A204.1 (cell line): Measurements from ENCODE around the gene TSPEAR.
"Not testable (repeated sequence)": the region's sequence is repeated elsewhere in the genome, so short reads cannot be mapped to it uniquely, and the experiment has no call there.

ENCODE experiments used
- FAIRE-seq: peaks from 2 replicates; lab custom pipeline; 2012; peaks lifted over from hg19 to GRCh38; lab: Jason Lieb, UNC

The TSPEAR gene

DNA sequence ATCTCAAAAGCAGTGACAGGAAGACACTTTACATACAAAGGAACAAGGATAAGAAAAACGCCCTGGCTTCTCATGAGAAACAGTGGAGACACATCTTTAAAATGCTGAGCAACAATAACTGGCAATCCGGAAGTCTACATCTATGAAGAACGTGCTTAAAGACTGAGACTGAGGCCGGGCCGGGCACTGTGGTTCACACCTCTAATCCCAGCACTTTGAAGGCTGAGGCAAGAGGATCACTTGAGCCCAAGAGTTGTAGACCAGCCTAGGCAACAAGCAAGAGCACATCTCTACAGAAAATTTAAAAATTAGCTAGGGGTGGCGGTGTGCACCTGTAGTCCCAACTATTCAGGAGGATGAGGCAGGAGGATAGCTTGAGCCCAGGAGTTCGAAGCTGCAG, 27.3 kb downstream of the TSPEAR start:
- FAIRE-seq = no peak

DNA sequence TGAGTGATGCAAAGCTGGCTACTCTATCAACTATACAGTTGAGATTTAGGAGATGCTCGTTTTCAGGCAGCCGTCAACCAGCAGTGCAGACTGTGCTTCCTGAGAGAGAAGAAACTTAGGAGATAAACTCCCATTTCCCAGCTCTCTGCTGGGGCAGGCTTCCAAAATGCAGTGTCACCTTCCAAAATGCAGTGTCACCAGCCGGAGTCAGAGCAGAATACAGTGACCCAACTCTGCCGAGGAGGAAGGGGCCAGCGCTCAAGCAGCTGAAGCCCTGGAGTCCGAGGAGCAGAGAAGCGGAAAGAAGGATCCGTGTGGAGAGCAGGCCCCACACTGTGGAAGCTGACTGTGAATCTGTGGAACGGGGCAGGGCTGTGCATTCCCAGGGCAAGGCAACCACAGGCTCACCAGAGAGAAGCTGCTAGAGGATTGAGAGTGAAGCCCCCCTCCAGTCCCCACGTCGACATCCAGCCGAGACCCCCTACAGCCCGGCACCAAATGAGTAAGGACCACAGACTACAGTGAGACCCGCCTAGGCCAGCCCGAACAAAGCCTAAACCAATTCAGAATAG, 28.7 kb downstream of the TSPEAR start:
- FAIRE-seq = no peak

DNA sequence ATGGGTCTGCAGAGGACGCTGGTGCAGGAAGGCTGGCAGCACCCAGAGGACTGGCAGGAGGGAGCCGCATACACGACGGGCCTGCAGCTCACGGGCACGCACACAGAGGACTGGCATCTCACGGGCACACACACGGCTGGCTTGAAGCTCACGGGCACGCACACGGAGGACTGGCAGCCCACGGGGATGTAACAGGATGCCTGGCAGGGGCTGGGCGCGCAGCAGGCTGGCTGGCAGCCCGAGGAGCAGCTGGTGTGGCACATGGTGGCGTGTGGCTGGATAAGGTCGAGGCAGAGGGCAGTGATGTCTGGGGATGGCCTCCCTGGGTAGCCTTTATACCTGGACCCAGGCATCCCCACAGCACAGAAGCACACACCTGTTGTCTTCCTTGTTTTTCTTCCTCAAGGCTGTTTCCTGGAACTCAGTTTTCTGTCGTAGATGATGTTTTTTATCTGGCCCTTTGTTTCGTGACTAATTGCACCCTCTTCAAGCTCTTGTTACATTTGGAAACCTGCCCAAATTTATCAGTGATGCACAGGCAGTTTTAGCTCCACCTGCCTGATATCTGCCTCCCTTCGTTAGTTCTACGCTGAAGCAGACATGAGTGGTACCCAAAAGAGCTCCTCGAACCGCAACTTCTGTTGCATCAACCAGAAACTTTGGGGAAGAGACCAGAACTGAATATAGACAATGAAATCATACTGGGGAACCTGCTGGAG, 29.4 kb downstream of the TSPEAR start, which contains the start of gene KRTAP12-1:
KRTAP12-1 (minus strand) TSS at position 303 of the 719 bp plus-strand sequence; CDS start at position 263, 40 bp downstream.
- FAIRE-seq = no peak

DNA sequence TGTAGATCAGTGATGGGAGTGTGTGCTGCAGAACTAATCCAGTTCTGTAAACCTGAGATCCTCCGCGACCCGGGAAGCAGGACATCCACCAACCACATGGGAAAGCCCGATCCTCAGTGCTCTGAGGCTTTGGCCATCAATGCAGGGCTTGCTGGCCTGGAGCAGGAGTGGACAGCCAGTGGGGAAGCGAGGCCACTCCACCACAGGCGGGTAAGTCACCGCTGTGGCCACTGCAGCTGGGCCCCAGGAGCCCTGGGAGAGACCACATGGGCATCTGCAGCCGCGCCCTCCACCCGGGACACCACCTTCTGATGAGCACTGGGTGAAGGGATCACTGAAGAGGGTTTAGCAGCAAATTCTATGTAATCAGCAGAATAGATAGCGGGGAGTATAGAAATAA, 30.2 kb downstream of the TSPEAR start:
- no peak for FAIRE-seq

DNA sequence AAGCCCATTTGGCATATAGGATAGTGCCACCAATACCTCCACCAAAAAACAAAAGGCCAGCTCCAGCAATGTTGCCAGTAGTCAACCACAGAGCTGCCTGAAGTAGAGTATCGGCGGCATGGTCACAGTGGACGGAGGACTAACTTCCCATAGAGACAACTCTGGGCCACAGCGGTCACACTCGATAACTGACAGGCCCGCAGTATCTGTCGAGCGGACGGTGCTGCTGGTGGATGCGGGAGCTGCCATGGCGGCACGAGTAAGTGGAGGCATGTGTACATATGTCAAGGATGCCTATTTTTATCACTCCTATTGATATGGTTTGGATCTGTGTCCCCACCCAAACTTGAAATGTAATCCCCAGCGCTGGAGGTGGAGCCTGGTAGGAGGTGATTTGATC, 33.5 kb downstream of the TSPEAR start:
- FAIRE-seq = no peak

DNA sequence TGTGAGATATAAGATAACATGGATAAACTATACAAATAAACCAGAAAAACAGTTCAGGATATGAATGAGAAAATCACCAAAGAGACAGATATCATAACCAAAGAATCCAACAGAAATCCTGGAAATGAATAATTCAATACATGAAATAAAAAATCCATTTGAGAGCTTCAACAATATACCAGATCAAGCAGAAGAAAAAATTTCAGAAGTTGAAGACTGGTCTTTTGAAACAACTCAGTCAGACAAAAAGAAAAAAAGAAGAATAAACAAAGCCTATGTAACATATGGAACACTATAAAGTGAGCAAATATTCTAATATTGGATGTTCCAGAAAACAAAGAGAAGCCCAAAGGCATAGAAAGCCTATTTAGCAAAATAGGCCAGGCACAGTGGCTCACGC, 39.5 kb downstream of the TSPEAR start:
- no peak for FAIRE-seq

DNA sequence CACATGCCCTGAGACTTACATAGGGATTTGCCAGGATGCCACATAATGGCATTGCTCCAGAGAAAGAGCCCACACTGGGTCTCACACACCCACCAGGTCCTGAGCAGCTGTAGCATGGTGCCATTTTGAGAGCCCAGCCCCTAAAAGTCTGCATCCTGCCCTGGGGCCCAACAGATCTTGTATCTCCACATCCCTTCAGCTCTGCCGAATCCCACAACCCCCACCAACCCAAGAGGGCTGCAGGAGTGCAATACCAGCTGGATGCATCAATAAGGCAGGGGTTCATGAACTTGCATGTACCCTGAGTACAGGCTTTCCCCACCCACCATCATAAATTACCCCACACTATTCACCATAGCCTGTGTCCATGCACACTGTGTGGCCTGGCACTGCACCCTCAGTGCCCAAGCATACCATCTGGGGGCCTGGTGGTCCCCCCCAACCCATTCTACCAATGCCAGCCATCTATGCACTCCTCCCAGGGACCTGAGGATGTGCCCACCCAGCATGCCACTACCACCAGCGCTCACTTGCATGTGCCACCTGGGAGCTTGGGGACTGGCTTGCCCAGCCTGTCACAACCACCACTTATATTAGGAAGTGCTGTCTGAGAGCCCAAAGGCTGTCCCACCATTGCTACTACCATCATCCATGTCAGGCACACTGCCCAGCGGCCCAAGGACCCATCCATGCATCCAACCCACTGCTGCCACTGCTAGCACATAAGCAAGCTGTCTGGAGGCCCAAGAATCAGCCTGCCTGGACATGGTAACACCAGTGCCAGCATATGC, 40.5 kb downstream of the TSPEAR start:
- no peak for FAIRE-seq

DNA sequence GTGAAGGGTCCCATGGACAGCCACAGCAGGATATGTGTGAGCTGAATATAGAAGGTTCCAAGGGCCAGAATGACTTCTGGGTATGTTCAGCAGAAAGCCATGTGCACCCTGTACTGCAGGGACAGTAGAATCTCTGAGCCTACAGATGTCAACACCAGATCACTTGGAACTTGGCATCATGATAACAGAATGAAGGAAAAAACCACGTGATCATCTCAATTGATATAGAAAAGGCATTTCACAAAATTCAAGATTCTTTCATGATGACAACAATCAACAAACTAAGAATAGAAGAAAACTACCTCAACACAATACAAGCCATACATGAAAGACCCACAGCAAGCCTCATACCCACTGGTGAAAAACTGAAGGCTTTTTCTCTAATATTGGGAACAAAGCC, 43.8 kb downstream of the TSPEAR start:
- no peak for FAIRE-seq

DNA sequence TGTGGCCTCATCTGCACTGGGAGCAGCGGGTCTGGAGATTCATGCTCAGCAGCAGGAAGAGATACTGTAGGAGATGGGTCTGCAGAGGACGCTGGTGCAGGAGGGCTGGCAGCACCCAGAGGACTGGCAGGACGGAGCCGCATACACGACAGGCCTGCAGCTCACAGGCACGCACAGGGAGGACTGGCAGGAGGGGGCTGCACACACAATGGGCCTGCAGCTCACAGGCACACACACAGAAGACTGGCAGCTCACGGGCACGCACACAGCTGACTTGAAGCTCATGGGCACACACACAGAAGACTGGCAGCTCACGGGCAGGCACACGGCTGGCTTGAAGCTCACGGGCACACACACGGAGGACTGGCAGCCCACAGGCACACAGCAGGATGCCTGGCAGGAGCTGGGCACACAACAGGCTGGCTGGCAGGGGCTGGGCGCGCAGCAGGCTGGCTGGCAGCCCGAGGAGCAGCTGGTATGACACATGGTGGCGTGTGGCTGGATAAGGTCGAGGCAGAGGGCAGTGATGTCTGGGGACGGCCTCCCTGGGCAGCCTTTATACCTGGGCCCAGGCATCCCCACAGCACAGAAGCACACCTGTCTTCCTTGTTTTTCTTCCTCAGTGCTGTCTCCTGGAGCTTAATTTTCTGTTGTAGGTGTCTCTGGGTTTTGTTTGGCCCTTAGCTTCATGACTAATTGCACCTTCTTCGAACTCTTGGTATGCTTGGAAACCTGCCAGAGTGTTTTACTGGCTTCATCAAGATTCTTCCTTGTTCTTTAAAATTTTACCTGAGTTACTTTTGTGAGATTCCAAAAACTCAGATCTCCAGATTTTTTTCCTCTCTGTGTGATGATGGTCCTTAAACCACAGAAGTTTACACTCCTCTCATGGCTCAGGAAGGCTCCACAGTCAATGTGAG, 44.7 kb downstream of the TSPEAR start, which contains the start of gene KRTAP12-2:
KRTAP12-2 (minus strand) TSS at position 527 of the 920 bp plus-strand sequence; CDS start at position 486, 41 bp downstream.
- no peak for FAIRE-seq

DNA sequence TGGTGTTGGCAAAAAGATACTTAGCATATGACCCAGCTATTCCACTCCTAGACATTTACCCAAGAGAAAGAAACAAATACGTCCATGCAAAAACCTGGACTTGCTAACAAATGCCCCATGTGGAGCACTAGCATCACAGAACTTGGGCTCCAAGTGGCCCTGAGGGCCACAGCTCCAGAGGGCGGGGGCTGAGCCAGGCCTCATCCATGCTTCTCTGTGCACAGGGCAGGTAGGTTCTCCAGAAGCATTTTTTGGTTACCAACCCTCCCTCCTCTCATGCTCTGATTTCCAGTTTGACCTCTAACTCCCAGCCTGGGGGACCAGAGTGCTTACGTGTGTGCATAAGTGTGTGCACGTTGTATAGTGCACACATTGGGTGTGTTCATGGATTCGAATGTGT, 46.7 kb downstream of the TSPEAR start:
- FAIRE-seq = no peak

DNA sequence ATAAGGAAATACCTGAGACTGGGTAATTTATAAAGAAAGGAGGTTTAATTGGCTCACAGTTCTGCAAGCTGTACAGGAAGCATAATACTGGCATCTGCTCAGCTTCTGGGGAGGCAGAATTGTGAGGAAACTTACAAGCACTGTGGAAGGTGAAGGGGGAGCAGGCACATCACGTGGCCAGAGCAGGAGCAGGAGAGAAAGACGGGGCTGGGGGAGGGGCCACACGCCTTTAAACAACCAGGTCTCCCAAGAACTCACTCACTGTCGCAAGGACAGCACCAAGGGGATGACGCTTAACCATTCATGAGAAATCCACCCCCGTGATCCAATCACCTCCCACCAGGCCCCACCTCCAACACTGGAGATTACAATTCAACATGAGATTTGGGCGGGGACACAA, 49.8 kb downstream of the TSPEAR start:
- not testable (repeated sequence) for FAIRE-seq

DNA sequence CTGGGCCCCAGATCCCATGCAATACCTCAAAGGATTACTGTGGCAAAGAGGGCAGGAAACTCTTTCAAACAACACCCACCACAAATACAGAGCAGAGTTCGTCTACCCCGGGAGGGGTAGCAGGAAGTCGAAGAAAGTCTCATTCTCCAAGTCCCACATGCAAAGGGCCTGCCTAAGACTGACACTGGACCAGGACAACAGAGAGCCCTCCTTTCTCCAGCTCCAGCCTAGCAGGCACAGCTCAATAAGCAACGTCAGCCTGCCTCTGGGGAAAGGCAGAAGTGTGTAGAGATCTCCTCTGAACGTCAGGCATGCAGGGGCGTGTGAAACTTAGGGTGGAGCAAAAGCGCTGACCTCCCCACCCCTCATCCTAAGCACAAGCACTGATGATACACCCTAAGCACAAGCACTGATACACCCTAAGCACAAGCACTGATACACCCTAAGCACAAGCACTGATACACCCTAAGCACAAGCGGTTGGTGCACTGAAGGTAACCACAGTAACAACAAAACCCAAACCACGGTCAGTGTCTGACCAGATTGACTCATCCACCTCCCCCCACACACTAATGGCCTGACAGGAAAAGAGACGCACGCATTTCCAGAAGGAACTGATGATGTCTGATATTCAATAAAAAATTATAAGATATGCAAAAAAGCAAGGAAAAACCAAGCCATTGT, 52.3 kb downstream of the TSPEAR start:
- FAIRE-seq = no peak

DNA sequence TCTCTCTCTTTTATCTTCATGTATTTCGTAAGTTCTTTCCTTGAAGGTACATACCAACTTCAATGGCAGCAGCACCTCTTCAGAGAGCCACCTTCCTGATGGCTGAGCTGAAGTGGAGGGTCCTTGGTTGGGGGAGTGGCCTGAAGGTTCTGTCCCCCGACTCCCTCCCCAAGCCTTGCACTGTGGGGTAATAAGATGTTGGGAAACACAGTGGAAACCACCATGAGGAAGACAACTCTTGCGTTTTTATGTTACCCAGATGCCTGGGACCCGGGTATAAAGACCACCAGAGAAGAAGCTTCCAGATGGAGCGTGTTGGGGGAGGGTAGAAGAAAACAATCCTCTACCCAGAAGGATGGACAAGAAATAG, 52.8 kb downstream of the TSPEAR start:
- FAIRE-seq = no peak

DNA sequence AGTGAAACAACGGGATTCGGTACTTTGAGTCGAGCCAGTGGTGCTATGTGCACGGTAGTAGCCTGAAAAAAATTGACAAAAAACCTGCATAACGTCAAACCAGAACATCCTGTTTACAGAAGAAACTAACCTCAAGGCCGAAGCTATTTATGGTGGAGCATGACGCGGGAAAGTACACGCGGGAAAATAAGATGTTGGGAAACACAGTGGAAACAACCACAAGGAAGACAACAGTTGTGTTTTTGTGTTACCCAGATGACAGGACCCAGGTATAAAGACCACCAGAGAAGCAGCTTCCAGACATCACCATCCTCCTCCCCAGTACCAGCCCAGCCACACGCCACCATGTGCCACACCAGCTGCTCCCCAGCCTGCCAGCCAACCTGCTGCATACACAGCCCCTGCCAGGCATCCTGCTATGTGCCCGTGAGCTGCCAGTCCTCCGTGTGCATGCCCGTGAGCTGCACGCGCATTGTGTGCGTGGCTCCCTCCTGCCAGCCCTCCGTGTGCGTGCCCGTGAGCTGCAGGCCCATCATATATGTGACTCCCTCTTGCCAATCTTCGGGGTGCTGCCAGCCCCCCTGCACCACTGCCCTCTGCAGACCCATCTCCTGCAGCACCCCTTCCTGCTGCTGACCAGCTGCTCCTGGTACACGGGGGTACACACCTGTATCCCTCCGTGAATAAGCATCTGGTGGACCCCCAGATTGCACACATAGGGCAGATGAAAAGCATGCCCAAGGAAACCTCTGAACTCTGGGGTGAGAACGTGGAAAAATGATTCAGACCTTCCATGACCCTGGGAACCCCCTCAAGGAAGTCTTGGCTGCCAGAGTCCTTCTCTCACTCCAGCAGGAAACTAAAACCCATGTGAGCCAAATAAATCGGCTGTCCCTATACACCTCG, 53.5 kb downstream of the TSPEAR start, which contains the start of gene KRTAP12-3:
KRTAP12-3 (plus strand) TSS at position 298 of the 906 bp plus-strand sequence; CDS start at position 346, 48 bp downstream.
- FAIRE-seq = no peak

DNA sequence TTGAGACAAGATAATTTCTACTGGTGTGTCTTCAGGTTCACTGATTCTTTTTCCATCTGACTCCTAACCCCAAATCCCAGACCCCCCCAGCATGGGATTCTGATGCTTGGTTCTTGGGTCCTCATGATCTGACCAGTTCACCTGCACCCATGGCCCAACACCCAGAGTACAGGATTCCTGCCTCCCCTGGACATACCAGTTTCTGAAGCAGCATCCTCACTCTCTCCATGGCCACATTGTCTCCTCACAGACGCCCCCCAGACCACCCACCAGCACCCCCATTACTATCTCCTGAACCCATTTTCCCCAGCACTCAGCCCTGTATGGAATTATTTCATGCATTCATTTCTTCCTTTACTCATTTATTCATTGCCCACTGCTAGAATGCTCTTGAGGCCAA, 54.5 kb downstream of the TSPEAR start:
- FAIRE-seq = no peak

DNA sequence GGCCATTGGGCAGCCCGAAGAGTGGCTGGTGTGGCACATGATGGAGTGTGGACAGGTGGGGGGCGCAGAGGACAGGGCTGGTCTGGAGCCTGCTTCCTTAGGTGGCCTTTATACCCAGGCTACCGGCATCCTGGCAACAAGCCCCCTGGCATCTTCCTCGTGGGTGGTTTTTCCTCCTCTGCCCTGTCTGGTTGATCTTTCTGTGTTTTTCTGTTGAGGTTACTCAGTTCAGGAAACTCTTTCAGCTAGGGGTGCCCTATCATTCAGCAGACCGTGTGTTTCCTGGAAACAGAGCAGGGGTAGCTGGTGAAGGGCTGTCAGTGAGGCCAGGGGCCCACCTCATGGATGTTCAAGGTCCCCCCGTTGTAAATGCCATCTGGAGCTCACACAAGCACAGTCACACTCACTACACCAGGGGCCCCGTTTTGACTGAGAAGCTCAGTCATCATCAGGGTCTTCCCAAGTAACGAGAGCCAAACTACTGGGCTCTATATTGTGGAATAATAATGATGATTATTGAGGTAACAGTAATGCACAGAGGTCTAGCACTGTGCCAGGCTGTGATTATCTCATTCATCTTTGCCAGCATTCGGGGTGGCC, 56.7 kb downstream of the TSPEAR start, which contains the start of gene KRTAP12-4:
KRTAP12-4 (minus strand) TSS at position 84 of the 600 bp plus-strand sequence; CDS start at position 39, 45 bp downstream.
- no peak for FAIRE-seq

DNA sequence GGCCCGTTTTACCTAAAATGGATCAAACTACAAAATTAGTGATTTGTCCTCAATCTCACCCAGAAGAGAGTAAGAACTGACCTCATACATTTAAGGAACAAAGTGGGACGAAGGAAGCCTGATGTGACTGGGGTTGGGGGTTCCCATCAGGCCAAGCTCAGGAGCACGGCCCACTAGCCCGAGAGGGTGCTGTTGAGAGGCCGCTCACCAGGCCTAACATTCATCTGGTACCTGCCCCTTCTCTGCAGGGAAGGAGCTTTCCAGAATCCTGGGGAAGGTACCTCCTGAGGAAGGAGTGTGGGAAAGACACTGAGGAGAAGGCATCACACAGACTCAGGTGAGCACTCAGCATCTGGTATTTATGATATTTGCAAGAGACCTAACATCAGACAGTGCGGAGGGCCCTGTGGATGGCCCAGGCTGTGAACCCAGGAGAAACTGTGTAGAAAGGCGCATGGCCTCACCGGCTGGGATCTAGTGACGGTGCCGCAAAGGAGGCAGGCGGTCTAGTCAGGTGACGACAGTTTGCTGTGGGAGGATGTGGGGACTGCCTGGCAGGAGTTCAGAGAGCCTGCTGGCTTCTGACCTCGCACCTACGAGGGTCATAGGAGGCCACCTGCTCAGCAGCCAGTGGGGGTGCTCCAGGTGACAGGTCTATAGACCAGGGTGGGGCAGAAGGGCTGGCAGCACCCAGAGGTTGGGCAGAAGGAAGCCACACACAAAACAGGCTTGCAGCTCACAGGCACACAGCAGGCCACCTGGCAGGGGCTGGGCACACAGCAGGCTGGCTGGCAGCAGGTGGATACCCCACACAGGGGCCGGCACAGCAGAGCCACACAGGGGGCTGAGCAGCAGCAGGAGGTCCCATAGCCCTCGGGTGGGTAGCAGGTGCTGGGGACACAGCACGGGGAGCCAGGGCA, 57.5 kb downstream of the TSPEAR start:
- FAIRE-seq = no peak

DNA sequence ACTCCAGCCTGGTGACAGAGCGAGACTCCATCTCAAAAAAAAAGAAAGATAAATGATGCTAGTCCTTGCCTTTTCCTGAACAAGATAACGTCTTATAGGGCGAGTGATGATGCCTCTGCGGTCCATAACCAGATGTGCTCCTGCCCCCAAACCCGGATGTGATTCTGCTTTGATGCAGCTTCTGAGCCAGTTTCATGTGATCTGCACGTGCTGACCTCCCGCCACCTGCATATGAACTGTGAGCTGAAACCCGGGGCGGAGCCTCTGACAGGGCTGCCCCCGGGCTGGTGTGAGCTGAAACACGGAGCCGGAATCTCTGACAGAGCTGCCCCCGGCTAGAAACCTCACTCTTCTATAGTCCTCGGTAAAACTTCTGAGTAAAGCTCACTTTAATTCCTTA, 58.2 kb downstream of the TSPEAR start:
- no peak for FAIRE-seq
